Measurements from ENCODE around the gene NAP1L1. TPM values are rescaled to one million over a fixed set of nuclear protein-coding genes. Genes with fewer than 3 reads are reported as not detected.

The NAP1L1 gene
- total and polyA plus RNA-seq, 2 experiments from 2014 or later: 658 to 996 TPM

- ATAC-seq (no peak), DNase-seq (ENCODE audit: low spot score) (no peak)
- no peak overlapping the region for H2AFZ ChIP-seq
- H3K4me1 Mint-ChIP-seq: peaks cover 38% of the 10 kb centered on the region
- no peak overlapping the region; the same call in 1 of the 2 replicates for H3K27ac ChIP-seq (ENCODE audit: low read depth)
- no peaks in the 10 kb centered on the region for H4K20me1 ChIP-seq (replicated peaks; ENCODE audit: insufficient read depth)
- H3K36me3 Mint-ChIP-seq (ENCODE audit: low read depth): peaks cover 23% of the 10 kb centered on the region
- H3K4me3 ChIP-seq: no peak overlapping the region
- H3K9me2 ChIP-seq (ENCODE audit: insufficient read depth): no peaks in the 10 kb centered on the region
- peaks cover 33% of the 10 kb centered on the region for H3K4me1 ChIP-seq (ENCODE audit: insufficient read depth)
- H3K36me3 ChIP-seq (ENCODE audit: insufficient read depth): peaks cover 9% of the 10 kb centered on the region; the same call in 1 of the 2 replicates
- H3K4me3 Mint-ChIP-seq: no peak overlapping the region
- H3K9me3 Mint-ChIP-seq: no peaks in the 10 kb centered on the region
- H3K27me3 ChIP-seq (ENCODE audit: insufficient read depth): no peaks in the 10 kb centered on the region
- TF ChIP-seq CTCF (conservative IDR thresholded peaks at IDR 0.05; ENCODE audit: low read depth in 2 of 2) (no peak), ZNF331 (CRISPR knock-in tag; IDR thresholded peaks at IDR 0.05; ENCODE audit: low read depth) (no peak), STAT1 (IDR thresholded peaks at IDR 0.05; ENCODE audit: unreplicated experiment) (no peak), ETS1 (IDR thresholded peaks at IDR 0.05) (no peak), EZH2 (IDR thresholded peaks at IDR 0.05; ENCODE audit: low read depth, unreplicated experiment) (no peak), CREB1 (CRISPR knock-in tag; IDR thresholded peaks at IDR 0.05; ENCODE audit: low read depth) (no peak), POLR2AphosphoS5 (IDR thresholded peaks at IDR 0.05; ENCODE audit: low read depth) (no peak), ZNF114 (CRISPR knock-in tag; IDR thresholded peaks at IDR 0.05) (no peak), NANOG (IDR thresholded peaks at IDR 0.05; ENCODE audit: borderline replicate concordance) (no peak), ZNF462 (CRISPR knock-in tag; IDR thresholded peaks at IDR 0.05) (no peak), JUNB (IDR thresholded peaks at IDR 0.05; ENCODE audit: unreplicated experiment) (no peak), REST (IDR thresholded peaks at IDR 0.05; ENCODE audit: unreplicated experiment) (no peak), EZH2phosphoT487 (IDR thresholded peaks at IDR 0.05; ENCODE audit: unreplicated experiment) (no peak)
- no peak overlapping the region for H3K4me2 ChIP-seq
- peaks cover 5% of the 10 kb centered on the region; the same call in 1 of the 2 replicates for H3F3A ChIP-seq (replicated peaks; ENCODE audit: low read depth)
- no peaks in the 10 kb centered on the region for H3K79me2 ChIP-seq (replicated peaks; ENCODE audit: insufficient read depth)
- H3K27me3 Mint-ChIP-seq (ENCODE audit: insufficient read depth, low read depth, poor library complexity): peaks cover 10% of the 10 kb centered on the region
- no peak overlapping the region for H3K27ac Mint-ChIP-seq
These were observed 42.3 kb downstream of the NAP1L1 start for GRCh38 chr12:76042147-76042546.
